Fibroblast of lung (primary cell): Measurements from ENCODE around the gene DDX42.

Experiments used
- EZH2 ChIP-seq: IDR thresholded peaks from 2 replicates; pipeline ENCODE4 v1.5.1; 2012; ENCODE audit warnings: low read length, control low read depth, mild to moderate bottlenecking; ENCODE audit errors: missing control alignments
- TF ChIP-seq, protein P1 (sequence below), 2 donors: IDR thresholded peaks in 1 of 2; conservative IDR thresholded peaks in 1 of 2; 1 replicate in 1 of 2; 2 replicates in 1 of 2; pipeline ENCODE4 v1.5.1; 2011 to 2012; ENCODE audit warnings: low read length in 2 of 2, control low read depth in 1 of 2, inconsistent platforms in 1 of 2, low read depth in 1 of 2, mild to moderate bottlenecking in 1 of 2

- TF ChIP-seq EZH2 = no peak
- TF ChIP-seq, protein P1, sequence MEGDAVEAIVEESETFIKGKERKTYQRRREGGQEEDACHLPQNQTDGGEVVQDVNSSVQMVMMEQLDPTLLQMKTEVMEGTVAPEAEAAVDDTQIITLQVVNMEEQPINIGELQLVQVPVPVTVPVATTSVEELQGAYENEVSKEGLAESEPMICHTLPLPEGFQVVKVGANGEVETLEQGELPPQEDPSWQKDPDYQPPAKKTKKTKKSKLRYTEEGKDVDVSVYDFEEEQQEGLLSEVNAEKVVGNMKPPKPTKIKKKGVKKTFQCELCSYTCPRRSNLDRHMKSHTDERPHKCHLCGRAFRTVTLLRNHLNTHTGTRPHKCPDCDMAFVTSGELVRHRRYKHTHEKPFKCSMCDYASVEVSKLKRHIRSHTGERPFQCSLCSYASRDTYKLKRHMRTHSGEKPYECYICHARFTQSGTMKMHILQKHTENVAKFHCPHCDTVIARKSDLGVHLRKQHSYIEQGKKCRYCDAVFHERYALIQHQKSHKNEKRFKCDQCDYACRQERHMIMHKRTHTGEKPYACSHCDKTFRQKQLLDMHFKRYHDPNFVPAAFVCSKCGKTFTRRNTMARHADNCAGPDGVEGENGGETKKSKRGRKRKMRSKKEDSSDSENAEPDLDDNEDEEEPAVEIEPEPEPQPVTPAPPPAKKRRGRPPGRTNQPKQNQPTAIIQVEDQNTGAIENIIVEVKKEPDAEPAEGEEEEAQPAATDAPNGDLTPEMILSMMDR (conservative IDR thresholded peaks at IDR 0.05 in 1 of 2, IDR thresholded peaks at IDR 0.05 in 1 of 2; ENCODE audit: low read depth in 1 of 2, low read length in 2 of 2) = no peak
These were observed 947 bp downstream of the DDX42 start for GRCh38 chr17:63774969-63775265.
